Measurements from ENCODE around the gene HOXC10. TPM values are rescaled to one million over a fixed set of nuclear protein-coding genes. Genes with fewer than 3 reads are reported as not detected.

HOXC10 gene
- total RNA-seq, 2 donors from 2014 or later: 0.51 to 7.2 TPM

GRCh38 chr12:53952335-53952694, 32.6 kb upstream of the HOXC10 start:
- Histone ChIP-seq H3K27me3 (replicated peaks; ENCODE audit: insufficient read depth) (peaks cover 69% of the 10 kb centered on the region), H3K36me3 (no peaks in the 10 kb centered on the region), H3K4me1 (replicated peaks) (no peaks in the 10 kb centered on the region), H3K9me3 (no peaks in the 10 kb centered on the region), H3K27ac (no peak overlapping the region), H3K4me3 (no peak overlapping the region)
- WGBS: 10% methylated on average over 13 of the region's 13 CpGs
- no peak for TF ChIP-seq POLR2AphosphoS5 (IDR thresholded peaks at IDR 0.05)
- no peak for TF ChIP-seq POLR2A (IDR thresholded peaks at IDR 0.05)
- no peak for TF ChIP-seq CTCF (IDR thresholded peaks at IDR 0.05)
- intact Hi-C loops (cut with DNase I): no loop called here
- DNase-seq (ENCODE audit: low spot score): no peak

GRCh38 chr12:53952871-53953734, 31.8 kb upstream of the HOXC10 start:
- H3K4me3 ChIP-seq: no peak overlapping the region
- H3K36me3 ChIP-seq: no peaks in the 10 kb centered on the region
- WGBS: 10% methylated on average over 38 of the region's 38 CpGs
- no peak overlapping the region for H3K27ac ChIP-seq
- H3K4me1 ChIP-seq (replicated peaks): no peaks in the 10 kb centered on the region
- H3K9me3 ChIP-seq: no peaks in the 10 kb centered on the region
- peaks cover 76% of the 10 kb centered on the region for H3K27me3 ChIP-seq (replicated peaks; ENCODE audit: insufficient read depth)
- TF ChIP-seq POLR2AphosphoS5 (IDR thresholded peaks at IDR 0.05): no peak
- no peak for TF ChIP-seq CTCF (IDR thresholded peaks at IDR 0.05)
- TF ChIP-seq POLR2A (IDR thresholded peaks at IDR 0.05): no peak
- intact Hi-C loops (cut with DNase I): no loop called here
- DNase-seq (ENCODE audit: low spot score): no peak

GRCh38 chr12:53953831-53954693, 30.9 kb upstream of the HOXC10 start:
- 13% methylated on average over 19 of the region's 19 CpGs for WGBS
- TF ChIP-seq CTCF (IDR thresholded peaks at IDR 0.05) (no peak), POLR2AphosphoS5 (IDR thresholded peaks at IDR 0.05) (no peak), POLR2A (IDR thresholded peaks at IDR 0.05) (no peak)
- H3K27ac ChIP-seq: no peak overlapping the region
- DNase-seq (ENCODE audit: low spot score): no peak
- H3K36me3 ChIP-seq: no peaks in the 10 kb centered on the region
- no peaks in the 10 kb centered on the region for H3K9me3 ChIP-seq
- H3K4me3 ChIP-seq: no peak overlapping the region
- intact Hi-C loops (cut with DNase I): no loop called here
- no peaks in the 10 kb centered on the region for H3K4me1 ChIP-seq (replicated peaks)
- peaks cover 82% of the 10 kb centered on the region for H3K27me3 ChIP-seq (replicated peaks; ENCODE audit: insufficient read depth)

- 8% methylated on average over 20 of the region's 20 CpGs for WGBS
- Histone ChIP-seq H3K9me3 (no peaks in the 10 kb centered on the region), H3K27me3 (replicated peaks; ENCODE audit: insufficient read depth) (peaks cover 80% of the 10 kb centered on the region), H3K4me1 (replicated peaks) (no peaks in the 10 kb centered on the region), H3K36me3 (no peaks in the 10 kb centered on the region), H3K4me3 (no peak within 1 kb of the TSS), H3K27ac (no peak within 1 kb of the TSS)
- TF ChIP-seq POLR2AphosphoS5 (IDR thresholded peaks at IDR 0.05): no peak
- TF ChIP-seq POLR2A (IDR thresholded peaks at IDR 0.05): no peak
- no peak for TF ChIP-seq CTCF (IDR thresholded peaks at IDR 0.05)
- DNase-seq (ENCODE audit: low spot score): no peak
- intact Hi-C loops (cut with DNase I): no loop called here
Measured at GRCh38 chr12:53954694-53955035, 30.3 kb upstream of the HOXC10 start, which contains the start of gene HOXC12. HOXC12 (plus strand) TSS chr12:53954903; CDS start chr12:53954930, 27 bp downstream.
